HG03135 (cell line): Measurements from ENCODE around the gene MTMR3.

Source experiments
- ATAC-seq: cut with Tn5 transposase; IDR thresholded peaks from one replicate; pipeline ENCODE4 v1.9.1; 2021; ENCODE audit warnings: mild to moderate bottlenecking, moderate library complexity; ENCODE audit not compliant: unreplicated experiment

MTMR3 gene

DNA sequence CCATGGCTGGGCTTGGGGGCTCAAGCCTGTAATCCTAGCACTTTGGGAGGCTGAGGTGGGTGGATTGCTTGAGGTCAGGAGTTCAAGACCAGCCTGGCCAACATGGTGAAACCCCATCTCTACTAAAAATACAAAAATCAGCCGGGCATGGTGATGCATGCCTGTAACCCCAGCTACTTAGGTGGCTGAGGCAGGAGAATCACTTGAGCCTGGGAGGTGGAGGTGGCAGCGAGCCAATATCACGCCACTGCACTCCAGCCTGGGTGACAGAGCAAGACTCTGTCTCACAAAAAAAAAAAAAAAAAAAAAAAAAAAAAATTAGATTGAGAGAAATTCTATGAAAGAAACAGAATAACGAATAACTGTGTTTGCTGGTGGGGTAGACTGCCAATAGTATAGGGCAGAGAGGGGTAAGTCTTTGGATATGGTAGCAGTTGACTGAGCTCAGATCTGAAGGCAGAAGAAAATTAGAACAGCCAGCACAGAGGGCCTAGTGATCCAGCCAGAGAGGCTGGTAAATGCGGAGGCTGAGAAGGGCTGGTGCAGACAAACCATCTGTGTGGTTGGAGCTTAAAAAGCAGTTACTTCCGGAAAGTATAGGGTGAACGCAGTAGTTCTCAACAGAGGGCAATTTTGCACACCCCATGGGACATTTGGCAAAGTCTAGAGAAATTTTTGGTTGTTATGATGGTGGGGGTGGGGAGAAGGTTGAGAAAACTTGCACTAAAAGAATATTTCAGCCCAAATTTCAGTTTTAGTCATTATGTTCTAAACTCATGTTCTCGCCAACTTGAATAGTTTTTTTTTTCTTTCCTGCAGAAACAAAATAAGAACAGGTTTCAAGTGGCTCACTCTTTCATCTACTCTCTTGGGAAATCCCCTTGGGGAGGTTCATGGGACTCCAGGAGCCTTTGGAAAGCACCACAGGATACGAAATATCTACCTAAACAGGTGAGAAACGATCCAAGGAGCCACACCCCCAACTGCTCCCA lies 195.6 kb downstream of the MTMR3 start:
- ATAC-seq, result no peak

DNA sequence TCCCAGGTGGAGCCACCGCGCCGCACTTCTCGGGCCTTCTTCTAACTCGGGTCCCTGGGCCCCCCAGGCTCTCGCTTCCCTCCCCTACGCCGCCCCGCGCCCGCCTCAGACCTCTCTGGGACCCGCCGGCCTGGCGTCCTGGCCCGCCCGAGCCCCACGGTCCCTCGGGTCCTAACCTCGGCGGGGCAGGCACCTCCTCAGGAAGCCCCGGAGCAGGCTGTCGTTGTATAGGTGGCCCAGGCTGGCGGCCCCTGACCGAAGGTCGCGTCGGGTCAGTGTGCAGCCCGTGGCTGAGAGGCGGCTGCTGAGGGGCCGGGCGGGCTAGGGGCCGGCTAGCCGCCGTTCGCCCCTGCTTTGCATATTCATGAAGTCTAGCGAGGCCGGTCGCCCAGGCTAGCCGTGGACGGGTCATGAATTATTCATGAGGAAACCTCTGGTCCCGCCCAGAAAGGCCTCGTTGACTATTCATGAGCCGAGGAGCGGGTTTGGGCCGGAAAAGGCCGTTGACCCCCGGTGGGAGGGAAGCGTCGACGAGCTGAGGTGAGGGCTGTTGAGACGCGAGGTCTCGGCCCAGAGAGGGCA lies 197.1 kb downstream of the MTMR3 start, which contains the start of gene HORMAD2:
TSS of gene HORMAD2 (plus strand) at position 513 of the 582 bp plus-strand sequence. CDS start 13,489 bp downstream, outside the sequence.
- ATAC-seq, result no peak
